HepG2 (cell line): Measurements from ENCODE around the gene NUDCD2. TPM values are rescaled to one million over a fixed set of nuclear protein-coding genes. Genes with fewer than 3 reads are reported as not detected.

ENCODE experiments used
- ARNT2 ChIP-seq: sonication (generic); formaldehyde crosslinking; IDR thresholded peaks from 2 replicates; pipeline ENCODE4 v1.8.0; 2022; ENCODE audit warnings: mild to moderate bottlenecking, low read depth, missing genetic modification reagents, moderate library complexity
- ATF3 ChIP-seq: sonication (generic); formaldehyde crosslinking; IDR thresholded peaks from 2 replicates; pipeline ENCODE4 v1.4.0; 2020; ENCODE audit warnings: missing genetic modification reagents
- FOXP1 ChIP-seq, 2 experiments: fragments of 450-650 bp in 1 of 2; IDR thresholded peaks; 2 replicates each; pipeline ENCODE4 v1.6.1; 2017 to 2018; ENCODE audit warnings: antibody characterized with exemption in 1 of 2
- HDAC2 ChIP-seq: sonication (generic); formaldehyde crosslinking; IDR thresholded peaks from 2 replicates; pipeline ENCODE4 v1.4.0; 2020; ENCODE audit warnings: missing genetic modification reagents
- KIAA2018 ChIP-seq: sonication (generic); formaldehyde crosslinking; IDR thresholded peaks from 2 replicates; pipeline ENCODE4 v1.5.0; 2020; ENCODE audit warnings: mild to moderate bottlenecking, missing genetic modification reagents, borderline replicate concordance
- MLX ChIP-seq: IDR thresholded peaks from 2 replicates; pipeline ENCODE4 v1.6.1; 2016
- NR2F2 ChIP-seq: IDR thresholded peaks from 2 replicates; pipeline ENCODE4 v1.6.1; 2012; ENCODE audit warnings: low read depth, inconsistent platforms, borderline replicate concordance
- PAX8 ChIP-seq: sonication (generic); formaldehyde crosslinking; IDR thresholded peaks from 2 replicates; pipeline ENCODE4 v1.8.0; 2022; ENCODE audit warnings: mild to moderate bottlenecking, missing genetic modification reagents, borderline replicate concordance
- STAG1 ChIP-seq: sonication (generic); formaldehyde crosslinking; IDR thresholded peaks from 2 replicates; pipeline ENCODE4 v1.4.0; 2020; ENCODE audit warnings: missing genetic modification reagents
- ZFP41 ChIP-seq: sonication (generic); formaldehyde crosslinking; IDR thresholded peaks from 2 replicates; pipeline ENCODE4 v1.4.0; 2020; ENCODE audit warnings: mild to moderate bottlenecking, missing genetic modification reagents, borderline replicate concordance
- ZNF337 ChIP-seq: sonication (generic); formaldehyde crosslinking; IDR thresholded peaks from 2 replicates; pipeline ENCODE4 v1.5.1; 2020; ENCODE audit warnings: missing genetic modification reagents, low read depth, mild to moderate bottlenecking, borderline replicate concordance
- ZNF441 ChIP-seq: sonication (generic); formaldehyde crosslinking; IDR thresholded peaks from 2 replicates; pipeline ENCODE4 v1.7.0; 2021; ENCODE audit warnings: missing genetic modification reagents, borderline replicate concordance
- ZNF629 ChIP-seq: sonication (generic); formaldehyde crosslinking; conservative IDR thresholded peaks from 2 replicates; pipeline ENCODE4 v1.5.0; 2020; ENCODE audit warnings: missing genetic modification reagents
- ZNF670 ChIP-seq: sonication (generic); formaldehyde crosslinking; IDR thresholded peaks from 2 replicates; pipeline ENCODE4 v1.8.0; 2022; ENCODE audit warnings: mild to moderate bottlenecking, missing genetic modification reagents, borderline replicate concordance
- polyA plus RNA-seq, 8 experiments: library from polyadenylated mRNA; depleted of rRNA in 3 of 8; stranded (reverse) in 7 of 8; unstranded in 1 of 8; fragments of >200 nt; fragmentation: Illumina TruSeq in 4 of 8; extraction: Trizol in 4 of 8; gene quantifications; 2 replicates each; pipeline versions ENCODE4 v1.2.1 to v1.2.3, GENCODE V29; 2011 to 2016; ENCODE audit warnings: low read depth in 4 of 8, missing spikeins in 1 of 8, mixed read lengths in 1 of 8; ENCODE audit not compliant: insufficient read depth in 1 of 8
- total RNA-seq, 5 experiments: library from RNA; depleted of rRNA; stranded (reverse); fragments of >200 nt; fragmentation: Illumina TruSeq; extraction: Trizol; gene quantifications; 2 replicates each; pipeline ENCODE4 v1.2.3, GENCODE V29; 2016; ENCODE audit warnings: low read depth in 1 of 5
- TF ChIP-seq, protein P1 (sequence below): sonication (generic); formaldehyde crosslinking; IDR thresholded peaks from 2 replicates; pipeline ENCODE4 v1.8.1; 2023; ENCODE audit warnings: mild to moderate bottlenecking, missing genetic modification reagents

The NUDCD2 gene
- total and polyA plus RNA-seq, 2 of the 13 experiments (the other 11 are each of a cell fraction or from before 2014, with no cell fraction given) = 14.8 to 39.2 TPM

DNA sequence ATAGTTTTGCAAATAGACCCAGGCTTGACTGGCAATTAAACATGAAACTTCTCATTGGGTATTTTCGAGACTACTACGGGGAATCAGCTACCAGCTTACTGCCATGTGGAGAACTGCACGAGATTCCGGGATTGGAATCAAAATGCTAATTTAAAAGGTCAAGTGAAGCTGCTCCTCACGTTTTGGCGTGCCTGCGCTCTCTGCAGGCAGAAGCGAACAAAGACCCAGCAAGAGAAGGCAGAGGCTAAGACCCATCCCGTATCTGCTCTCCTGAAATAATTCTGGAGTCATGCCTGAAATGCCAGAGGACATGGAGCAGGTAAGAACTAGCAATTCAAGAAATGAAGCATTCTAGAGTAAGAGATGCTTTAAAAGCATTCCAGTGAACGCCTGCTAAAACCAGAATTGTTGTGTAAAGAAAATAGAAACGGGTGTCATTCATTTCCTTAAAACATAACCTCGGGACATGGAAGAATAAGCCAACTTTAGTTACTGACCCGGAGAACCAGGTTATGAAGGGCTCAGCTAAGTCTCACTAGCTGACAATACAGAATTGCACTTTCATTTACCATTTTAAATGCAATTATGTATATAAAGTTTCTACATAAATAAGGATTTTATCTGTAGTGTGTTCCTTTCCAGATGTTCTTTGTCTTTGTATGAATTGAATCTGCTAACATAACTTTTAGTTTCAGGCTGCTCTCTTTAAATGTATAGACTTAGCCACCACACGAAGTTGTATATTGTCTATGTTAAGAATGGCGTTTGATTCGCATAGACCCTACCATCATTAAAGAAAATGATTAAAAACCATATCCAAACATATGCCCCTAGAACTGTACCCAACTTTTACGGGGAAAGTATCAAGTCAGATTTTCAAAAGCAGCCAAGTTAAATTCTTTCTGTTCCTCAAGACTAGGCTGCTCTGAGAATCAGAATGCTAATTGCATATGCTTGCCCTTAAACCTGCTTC, 43.5 kb upstream of the NUDCD2 start (continued):
- TF ChIP-seq ZNF670 (CRISPR knock-in tag) (no peak), MLX (no peak), PAX8 (CRISPR knock-in tag) (no peak), HDAC2 (0 out of 2 replicates have a peak, but pooled peaks have one; percentile 34), ZNF337 (CRISPR knock-in tag) (no peak), KIAA2018 (no peak), FOXP1 (IDR thresholded peaks at IDR 0.05) (no peak), FOXP1 (CRISPR knock-in tag; IDR thresholded peaks at IDR 0.05) (no peak), NR2F2 (no peak), ARNT2 (CRISPR knock-in tag) (no peak), ATF3 (CRISPR knock-in tag) (no peak), ZFP41 (CRISPR knock-in tag) (no peak), STAG1 (CRISPR knock-in tag) (peak; percentile 36; the same call in 1 of the 2 replicates), ZNF441 (CRISPR knock-in tag) (no peak), ZNF629 (CRISPR knock-in tag) (no peak)
- TF ChIP-seq, protein P1, sequence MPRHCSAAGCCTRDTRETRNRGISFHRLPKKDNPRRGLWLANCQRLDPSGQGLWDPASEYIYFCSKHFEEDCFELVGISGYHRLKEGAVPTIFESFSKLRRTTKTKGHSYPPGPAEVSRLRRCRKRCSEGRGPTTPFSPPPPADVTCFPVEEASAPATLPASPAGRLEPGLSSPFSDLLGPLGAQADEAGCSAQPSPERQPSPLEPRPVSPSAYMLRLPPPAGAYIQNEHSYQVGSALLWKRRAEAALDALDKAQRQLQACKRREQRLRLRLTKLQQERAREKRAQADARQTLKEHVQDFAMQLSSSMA (CRISPR knock-in tag) = no peak
